SH-SY5Y (cell line): ENCODE results near the gene KLHL40.

Experiments
- GATA2 ChIP-seq: IDR thresholded peaks from 2 replicates; pipeline ENCODE4 v1.6.1; 2011; ENCODE audit warnings: mild to moderate bottlenecking, low read depth, low read length
- GATA3 ChIP-seq: IDR thresholded peaks from 2 replicates; pipeline ENCODE4 v1.6.1; 2011; ENCODE audit warnings: low read depth, mild to moderate bottlenecking, low read length, moderate library complexity

GRCh38 chr3:42730706-42731420 lies 45.5 kb downstream of the KLHL40 start:
- TF ChIP-seq GATA3, result no peak
- no peak for TF ChIP-seq GATA2
